Tibial artery (tissue), 4 donors: ENCODE data around the gene ABCA8.
A peak's percentile ranks its signal among the peaks of the same experiment; 100 is the strongest.

Source experiments
- DNase-seq, 2 donors: peaks; one replicate each; pipeline ENCODE4 v3.0.0-alpha.2; 2019
- H3K27ac ChIP-seq, 2 donors: fragments of 200-600 bp; sonication (generic) in 1 of 2; 1 replicate in 1 of 2; 2 replicates in 1 of 2; pipeline ENCODE4 v1.5.1; 2018 to 2019; ENCODE audit warnings: mild to moderate bottlenecking in 1 of 2
- H3K27me3 ChIP-seq, 2 donors: fragments of 200-600 bp; sonication (generic) in 1 of 2; one replicate each; pipeline versions ENCODE4 v1.5.1 to v1.6.0; 2016 to 2019
- H3K36me3 ChIP-seq, 3 donors: fragments of 200-600 bp; sonication (generic) in 2 of 3; one replicate each; pipeline ENCODE4 v1.5.1; 2016 to 2019; ENCODE audit warnings: mild to moderate bottlenecking in 2 of 3
- H3K4me1 ChIP-seq, 4 donors: fragments of 200-600 bp; sonication (generic) in 2 of 4; 1 replicate in 3 of 4; 2 replicates in 1 of 4; pipeline ENCODE4 v1.5.1; 2016 to 2019
- H3K4me3 ChIP-seq, 2 donors: fragments of 200-600 bp; sonication (generic) in 1 of 2; 1 replicate in 1 of 2; 2 replicates in 1 of 2; pipeline ENCODE4 v1.5.1; 2018 to 2019; ENCODE audit warnings: mild to moderate bottlenecking in 2 of 2
- H3K9me3 ChIP-seq, 3 donors: fragments of 200-600 bp; sonication (generic) in 1 of 3; one replicate each; pipeline ENCODE4 v1.5.1; 2016 to 2019
- CTCF ChIP-seq, 2 experiments: fragments of 200-600 bp in 1 of 2; fragments of 450-650 bp in 1 of 2; IDR thresholded peaks; one replicate each; pipeline ENCODE4 v1.5.1; 2017 to 2019; ENCODE audit warnings: antibody characterized with exemption in 2 of 2, mild to moderate bottlenecking in 1 of 2, moderate library complexity in 1 of 2
- intact Hi-C: fragments of 100-400 bp; cut with DNase I; formaldehyde crosslinking; loops from one replicate; pipeline ENCODE4 v1.15.0; 2023; ENCODE audit warnings: low total_unique reads

ABCA8 gene

GRCh38 chr17:68927516-68927915 lies 27.7 kb downstream of the ABCA8 start:
- Histone ChIP-seq H3K36me3 (no peaks in the 10 kb centered on the region), H3K27me3 (no peaks in the 10 kb centered on the region), H3K9me3 (no peaks in the 10 kb centered on the region), H3K4me3 (no peak overlapping the region), H3K27ac (no peak overlapping the region), H3K4me1 (no peaks in the 10 kb centered on the region)
- intact Hi-C loops, result no loop called here
- TF ChIP-seq CTCF (IDR thresholded peaks at IDR 0.05), result no peak
- no peak for DNase-seq

- H3K4me1 ChIP-seq, result no peaks in the 10 kb centered on the region
- no peak for TF ChIP-seq CTCF (IDR thresholded peaks at IDR 0.05)
- no peak for DNase-seq
- intact Hi-C loops, result no loop called here
- H3K27me3 ChIP-seq, result no peaks in the 10 kb centered on the region
- H3K36me3 ChIP-seq, result no peaks in the 10 kb centered on the region
- no peaks in the 10 kb centered on the region for H3K9me3 ChIP-seq
- H3K4me3 ChIP-seq, result no peak overlapping the region
- no peak overlapping the region for H3K27ac ChIP-seq
Observed at GRCh38 chr17:68924793-68925720, 30.1 kb downstream of the ABCA8 start.

- intact Hi-C loops, result no loop called here
- peak overlapping the region in 1 of 2 donors; percentile 5 for H3K27ac ChIP-seq
- DNase-seq, result no peak
Observed at GRCh38 chr17:68910789-68911431, 44.3 kb downstream of the ABCA8 start.

GRCh38 chr17:68910251-68910705 lies 44.9 kb downstream of the ABCA8 start:
- peak overlapping the region in 1 of 2 donors; percentile 5 for H3K27ac ChIP-seq
- no peaks in the 10 kb centered on the region for H3K27me3 ChIP-seq
- peaks cover 0 to 31% (median 0%) of the 10 kb centered on the region in 4 donors for H3K4me1 ChIP-seq
- peak in 1 of 2 donors; percentile 25 for DNase-seq
- intact Hi-C loops, result no loop called here
- H3K9me3 ChIP-seq, result peaks cover 0 to 4% (median 0%) of the 10 kb centered on the region in 3 donors
- no peak overlapping the region for H3K4me3 ChIP-seq
- no peak for TF ChIP-seq CTCF (IDR thresholded peaks at IDR 0.05)
- no peaks in the 10 kb centered on the region for H3K36me3 ChIP-seq

More at GRCh38 chr17:68910789-68911431, 44.3 kb downstream of the ABCA8 start:
- no peak overlapping the region for H3K4me3 ChIP-seq
- no peaks in the 10 kb centered on the region for H3K27me3 ChIP-seq
- H3K4me1 ChIP-seq, result peaks cover 0 to 31% (median 0%) of the 10 kb centered on the region in 4 donors
- peaks cover 0 to 4% (median 0%) of the 10 kb centered on the region in 3 donors for H3K9me3 ChIP-seq
- H3K36me3 ChIP-seq, result no peaks in the 10 kb centered on the region
- TF ChIP-seq CTCF (IDR thresholded peaks at IDR 0.05), result no peak

- TF ChIP-seq CTCF (IDR thresholded peaks at IDR 0.05), result no peak
- H3K36me3 ChIP-seq, result no peaks in the 10 kb centered on the region
- H3K4me3 ChIP-seq, result no peak overlapping the region
Observed at GRCh38 chr17:68909066-68909465, 46.1 kb downstream of the ABCA8 start.

More at GRCh38 chr17:68909066-68909465, 46.1 kb downstream of the ABCA8 start:
- H3K4me1 ChIP-seq, result peaks cover 0 to 31% (median 0%) of the 10 kb centered on the region in 4 donors
- intact Hi-C loops, result no loop called here
- DNase-seq, result peak; percentile 73 to 78
- H3K27ac ChIP-seq, result peak overlapping the region in 1 of 2 donors; percentile 43
- no peaks in the 10 kb centered on the region for H3K27me3 ChIP-seq
- H3K9me3 ChIP-seq, result peaks cover 0 to 4% (median 0%) of the 10 kb centered on the region in 3 donors
